ENCODE results near the gene TENM4.

The TENM4 gene

GRCh38 chr11:79062814-79063762 is 377.7 kb downstream of the TENM4 start:
- Histone ChIP-seq H4K20me1 (ENCODE audit: control insufficient read depth, insufficient read depth, low read depth, low read length) (no peaks in the 10 kb centered on the region), H3F3A (ENCODE audit: control insufficient read depth, insufficient read depth) (no peaks in the 10 kb centered on the region), H3K79me2 (ENCODE audit: control insufficient read depth, low read length) (no peaks in the 10 kb centered on the region), H3K4me3 (ENCODE audit: low read length) (no peak overlapping the region), H3K27me3 (ENCODE audit: control insufficient read depth, low read length) (no peaks in the 10 kb centered on the region), H3K9me3 (ENCODE audit: control insufficient read depth, insufficient read depth, low read length) (no peaks in the 10 kb centered on the region), H3K9me2 (replicated peaks; ENCODE audit: control insufficient read depth, low read length) (no peaks in the 10 kb centered on the region), H3K4me1 (ENCODE audit: control insufficient read depth, low read length) (no peaks in the 10 kb centered on the region), H3K36me3 (ENCODE audit: control insufficient read depth, low read length) (no peaks in the 10 kb centered on the region), H3K27ac (ENCODE audit: low read depth, low read length) (no peak overlapping the region), H3K4me2 (ENCODE audit: low read length) (no peak overlapping the region)
- TF ChIP-seq CTCF (IDR thresholded peaks at IDR 0.05; ENCODE audit: low read depth, low read length, poor library complexity, severe bottlenecking): peak; percentile 41
- no peak for TF ChIP-seq EZH2phosphoT487 (IDR thresholded peaks at IDR 0.05; ENCODE audit: borderline replicate concordance, low read length)

GRCh38 chr11:79060081-79060953 is 380.5 kb downstream of the TENM4 start:
- Histone ChIP-seq H3F3A (ENCODE audit: control insufficient read depth, insufficient read depth) (no peaks in the 10 kb centered on the region), H3K79me2 (ENCODE audit: control insufficient read depth, low read length) (no peaks in the 10 kb centered on the region), H3K9me2 (replicated peaks; ENCODE audit: control insufficient read depth, low read length) (no peaks in the 10 kb centered on the region), H3K36me3 (ENCODE audit: control insufficient read depth, low read length) (no peaks in the 10 kb centered on the region), H3K27me3 (ENCODE audit: control insufficient read depth, low read length) (no peaks in the 10 kb centered on the region), H4K20me1 (ENCODE audit: control insufficient read depth, insufficient read depth, low read depth, low read length) (no peaks in the 10 kb centered on the region), H3K9me3 (ENCODE audit: control insufficient read depth, insufficient read depth, low read length) (no peaks in the 10 kb centered on the region), H3K27ac (ENCODE audit: low read depth, low read length) (no peak overlapping the region), H3K4me1 (ENCODE audit: control insufficient read depth, low read length) (no peaks in the 10 kb centered on the region), H3K4me2 (ENCODE audit: low read length) (no peak overlapping the region), H3K4me3 (ENCODE audit: low read length) (no peak overlapping the region)
- TF ChIP-seq CTCF (IDR thresholded peaks at IDR 0.05; ENCODE audit: low read depth, low read length, poor library complexity, severe bottlenecking) (no peak), EZH2phosphoT487 (IDR thresholded peaks at IDR 0.05; ENCODE audit: borderline replicate concordance, low read length) (no peak)

GRCh38 chr11:79059141-79059540 is 381.7 kb downstream of the TENM4 start:
- Histone ChIP-seq H4K20me1 (ENCODE audit: control insufficient read depth, insufficient read depth, low read depth, low read length) (no peaks in the 10 kb centered on the region), H3K4me3 (ENCODE audit: low read length) (no peak overlapping the region), H3K9me2 (replicated peaks; ENCODE audit: control insufficient read depth, low read length) (no peaks in the 10 kb centered on the region), H3F3A (ENCODE audit: control insufficient read depth, insufficient read depth) (no peaks in the 10 kb centered on the region), H3K4me2 (ENCODE audit: low read length) (no peak overlapping the region), H3K79me2 (ENCODE audit: control insufficient read depth, low read length) (no peaks in the 10 kb centered on the region), H3K36me3 (ENCODE audit: control insufficient read depth, low read length) (no peaks in the 10 kb centered on the region), H3K27ac (ENCODE audit: low read depth, low read length) (no peak overlapping the region), H3K4me1 (ENCODE audit: control insufficient read depth, low read length) (no peaks in the 10 kb centered on the region), H3K27me3 (ENCODE audit: control insufficient read depth, low read length) (no peaks in the 10 kb centered on the region), H3K9me3 (ENCODE audit: control insufficient read depth, insufficient read depth, low read length) (no peaks in the 10 kb centered on the region)
- TF ChIP-seq CTCF (IDR thresholded peaks at IDR 0.05; ENCODE audit: low read depth, low read length, poor library complexity, severe bottlenecking) (no peak), EZH2phosphoT487 (IDR thresholded peaks at IDR 0.05; ENCODE audit: borderline replicate concordance, low read length) (no peak)

All from DOHH2 (cell line).